ENCODE data around the gene PARP16.
"Not testable (repeated sequence)": the region's sequence is repeated elsewhere in the genome, so short reads cannot be mapped to it uniquely, and the experiment has no call there.

PARP16 gene

GRCh38 chr15:65270811-65271545 is 15.7 kb downstream of the PARP16 start:
- peak; percentile 65 for DNase-seq

- DNase-seq: no peak
Observed at GRCh38 chr15:65268411-65268810, 18.3 kb downstream of the PARP16 start.

GRCh38 chr15:65266469-65266868 is 20.2 kb downstream of the PARP16 start:
- DNase-seq: no peak

- no peak for DNase-seq
Observed at GRCh38 chr15:65264863-65265430, 21.7 kb downstream of the PARP16 start.

- DNase-seq: no peak
Observed at GRCh38 chr15:65263313-65263712, 23.4 kb downstream of the PARP16 start.

GRCh38 chr15:65260968-65261367 is 25.7 kb downstream of the PARP16 start:
- no peak for DNase-seq

- DNase-seq: no peak
Observed at GRCh38 chr15:65259367-65259797, 27.3 kb downstream of the PARP16 start.

- no peak for DNase-seq
Observed at GRCh38 chr15:65258375-65259262, 28.1 kb downstream of the PARP16 start.

GRCh38 chr15:65255486-65256140 is 31.1 kb downstream of the PARP16 start:
- no peak for DNase-seq

- no peak for DNase-seq
Observed at GRCh38 chr15:65254758-65255157, 31.9 kb downstream of the PARP16 start.

- peak; percentile 61 for DNase-seq
Observed at GRCh38 chr15:65254356-65254755, 32.3 kb downstream of the PARP16 start.

GRCh38 chr15:65249641-65250040 is 37.0 kb downstream of the PARP16 start:
- DNase-seq: no peak

- DNase-seq: peak; percentile 61
Observed at GRCh38 chr15:65248511-65249255, 38.0 kb downstream of the PARP16 start.

- no peak for DNase-seq
Observed at GRCh38 chr15:65246939-65247338, 39.7 kb downstream of the PARP16 start.

- no peak for DNase-seq
Observed at GRCh38 chr15:65246026-65246714, 40.5 kb downstream of the PARP16 start.

- peak; percentile 71 for DNase-seq
Observed at GRCh38 chr15:65245096-65245856, 41.4 kb downstream of the PARP16 start.

- DNase-seq: no peak
Observed at GRCh38 chr15:65244638-65245037, 42.0 kb downstream of the PARP16 start.

- not testable (repeated sequence) for DNase-seq
Observed at GRCh38 chr15:65236443-65236842, 50.2 kb downstream of the PARP16 start.

GRCh38 chr15:65233696-65234095 is 53.0 kb downstream of the PARP16 start:
- no peak for DNase-seq

GRCh38 chr15:65232520-65232919 is 54.2 kb downstream of the PARP16 start:
- no peak for DNase-seq

- no peak for DNase-seq
Observed at GRCh38 chr15:65231306-65231705, 55.4 kb downstream of the PARP16 start.
